ENCODE data around the gene MACROD1.

GRCh38 chr11:64164392-64165312 lies 1.3 kb downstream of the MACROD1 start:
- TF ChIP-seq CTCF (IDR thresholded peaks at IDR 0.05; ENCODE audit: poor library complexity) = no peak
- no peak for TF ChIP-seq EZH2phosphoT487 (IDR thresholded peaks at IDR 0.05; ENCODE audit: low read depth, severe bottlenecking, unreplicated experiment)
- TF ChIP-seq EZH2 (IDR thresholded peaks at IDR 0.05; ENCODE audit: borderline replicate concordance) = no peak

All from hepatocyte (in vitro differentiated cells).